ENCODE data around the gene MAP1A. TPM values are rescaled to one million over a fixed set of nuclear protein-coding genes. Genes with fewer than 3 reads are reported as not detected.
A peak's percentile ranks its signal among the peaks of the same experiment; 100 is the strongest.

MAP1A gene
- total RNA-seq, 1 experiment from 2014 or later: 1.9 TPM

DNA sequence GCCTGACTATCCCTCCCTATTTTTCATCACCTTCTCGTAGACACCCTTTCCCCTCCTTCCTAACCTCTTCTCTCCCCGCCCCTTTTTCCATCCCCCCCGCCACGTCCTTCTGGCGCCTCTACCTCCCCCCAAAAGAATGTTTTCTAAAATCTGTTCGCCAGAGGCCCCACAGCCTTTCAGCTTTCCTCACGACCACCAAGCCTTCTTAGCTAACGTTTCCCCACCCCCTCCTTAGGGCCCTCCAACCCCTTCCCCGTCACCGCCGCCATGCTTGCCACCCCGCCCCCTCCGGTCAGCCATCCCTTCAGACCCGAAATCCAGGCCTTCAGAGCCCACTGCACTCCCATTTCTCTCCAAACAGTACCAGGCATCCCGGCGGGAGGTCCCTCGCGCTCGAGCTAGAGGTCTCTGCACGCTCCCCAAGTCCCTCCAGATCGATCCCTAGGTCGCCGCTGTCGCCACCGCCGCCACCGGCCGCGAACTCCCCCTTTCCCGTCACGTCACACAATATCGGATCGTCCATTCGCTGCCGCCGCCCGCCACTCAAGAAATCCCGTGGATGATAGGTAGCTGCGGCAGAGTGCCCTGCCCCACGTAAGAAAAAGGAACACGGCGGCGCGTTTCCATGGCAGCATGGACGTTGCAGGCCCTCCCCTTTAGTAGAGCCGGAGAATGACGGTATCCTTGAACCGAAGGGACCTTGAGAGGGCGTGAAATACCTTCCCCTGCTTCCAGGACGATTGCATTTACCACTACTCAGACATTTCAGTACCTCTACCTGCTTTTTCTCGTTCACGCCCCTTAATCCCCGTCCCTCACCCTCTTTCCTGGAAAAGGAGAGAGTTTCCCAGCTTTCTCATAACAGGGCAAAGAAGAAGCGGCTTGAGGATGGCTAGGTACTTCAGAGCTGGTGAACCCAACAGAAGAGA, 24.5 kb upstream of the MAP1A start, which contains the start of gene TP53BP1:
TP53BP1 (minus strand) TSS at position 484 of the 929 bp plus-strand sequence; CDS start at position 371, 113 bp downstream.
- H3K4me1 ChIP-seq (ENCODE audit: control insufficient read depth in 1 of 2, insufficient read depth in 2 of 2, low read length in 2 of 2): peaks cover 4 to 13% of the 10 kb centered on the region in 2 experiments; a peak in 3 of 4 replicates
- ATAC-seq: peak; percentile 99
- peak; percentile 8 for TF ChIP-seq POLR2A (IDR thresholded peaks at IDR 0.05; ENCODE audit: borderline replicate concordance, extremely low read depth, insufficient read depth, insufficient read length)
- peak; percentile 62 for TF ChIP-seq POLR2AphosphoS5 (IDR thresholded peaks at IDR 0.05; ENCODE audit: low read depth, low read length)
- TF ChIP-seq ATF3 (IDR thresholded peaks at IDR 0.05): no peak
- no peak for TF ChIP-seq JUND (IDR thresholded peaks at IDR 0.05)
- TF ChIP-seq YY1 (IDR thresholded peaks at IDR 0.05; ENCODE audit: extremely low read depth, insufficient replicate concordance, low read depth, low read length): peak; percentile 83
- peak; percentile 95 for TF ChIP-seq SP1 (IDR thresholded peaks at IDR 0.05; ENCODE audit: low read depth)
- peak; percentile 61 for TF ChIP-seq TCF7L2 (IDR thresholded peaks at IDR 0.05; ENCODE audit: borderline replicate concordance, extremely low read depth, insufficient read depth, insufficient read length)
- peak within 1 kb of the TSS; percentile 89 for H3K4me2 ChIP-seq (ENCODE audit: low read length)
- no peaks in the 10 kb centered on the region for H4K20me1 ChIP-seq (ENCODE audit: insufficient read depth)
- H3K79me2 ChIP-seq (ENCODE audit: insufficient read depth, low read length): peaks cover 9% of the 10 kb centered on the region
- peak within 1 kb of the TSS; percentile 79 for H3K9ac ChIP-seq (ENCODE audit: low read length)
- peak within 1 kb of the TSS; percentile 98 for H2AFZ ChIP-seq (ENCODE audit: low read depth, low read length, poor library complexity, severe bottlenecking)
- no peaks in the 10 kb centered on the region for H3K27me3 ChIP-seq (ENCODE audit: insufficient read depth, low read length)
- peak; percentile 85 for DNase-seq (ENCODE audit: low read depth, low spot score)
- peak within 1 kb of the TSS; percentile 77 to 84 for H3K4me3 ChIP-seq (replicated peaks in 1 of 2; ENCODE audit: low read depth in 1 of 2, low read length in 2 of 2)
- H3K9me3 ChIP-seq (ENCODE audit: control insufficient read depth in 1 of 2, insufficient read depth in 1 of 2, low read depth in 1 of 2, low read length in 2 of 2): no peaks in the 10 kb centered on the region
- H3K27ac ChIP-seq (ENCODE audit: low read depth, low read length): peak within 1 kb of the TSS; percentile 49; the same call in 1 of the 2 replicates
- ChIA-PET RAD21 (ENCODE audit: low non-redundant PET in 1 of 2, low total read pairs in 2 of 2, uncharacterized antibody in 2 of 2, unreplicated experiment in 2 of 2) (no interaction called here), POLR2A (interaction anchor here (0.9 kb wide), 1 partner anchor 17 kb away, joined by 8 read pairs; no protein-coding TSS in a partner anchor), CTCF (interaction anchor here (1.1 to 1.9 kb wide), 2 partner anchors 18 to 22 kb away, joined by 3 to 6 read pairs; no protein-coding TSS in a partner anchor)
- H3K9me2 ChIP-seq (ENCODE audit: insufficient read depth): no peaks in the 10 kb centered on the region
- intact Hi-C loops (cut with micrococcal nuclease): no loop called here
- no TSS peak for BruUV-seq (replicated peaks)
- peaks cover 11 to 19% of the 10 kb centered on the region in 2 experiments for H3K36me3 ChIP-seq (ENCODE audit: control insufficient read depth in 1 of 2, insufficient read depth in 2 of 2, low read length in 2 of 2)
